CD4-positive, alpha-beta T cell (primary cell): ENCODE measurements around the gene MACROD2. TPM values are rescaled to one million over a fixed set of nuclear protein-coding genes. Genes with fewer than 3 reads are reported as not detected.
A peak's percentile ranks its signal among the peaks of the same experiment; 100 is the strongest.

Experiments
- ATAC-seq: fragments of 200-7000 bp; cut with Tn5 transposase; one replicate; pipeline ENCODE4 v1.10.0; 2022; ENCODE audit warnings: mild to moderate bottlenecking; ENCODE audit not compliant: poor library complexity
- CTCF ChIA-PET: fragments of 350-600 bp; sonication (Branson Sonifier 250); formaldehyde crosslinking; loops from one replicate; lab custom pipeline; 2021; ENCODE audit warnings: antibody characterized with exemption, inconsistent platforms; lab: Charles Lee
- POLR2A ChIA-PET: fragments of 350-600 bp; sonication (Branson Sonifier 250); formaldehyde crosslinking; loops from one replicate; lab custom pipeline; 2021; ENCODE audit warnings: antibody characterized with exemption, inconsistent platforms; lab: Charles Lee
- DNase-seq, 14 experiments: peaks; one replicate each; pipeline ENCODE4 v3.0.0-alpha.2; 2013 to 2020; ENCODE audit warnings: mixed read lengths in 2 of 14
- H3K27ac ChIP-seq, 2 donors: one replicate each; pipeline versions ENCODE4 v1.5.1 to v1.7.0; 2013; ENCODE audit warnings: low read length in 2 of 2, low read depth in 1 of 2, mild to moderate bottlenecking in 1 of 2
- H3K27me3 ChIP-seq, 2 experiments: 1 replicate in 1 of 2; 2 replicates in 1 of 2; pipeline versions ENCODE4 v1.6.1 to v1.7.0; 2013; ENCODE audit warnings: low read length in 2 of 2, control low read depth in 1 of 2, mild to moderate bottlenecking in 1 of 2, moderate library complexity in 1 of 2; ENCODE audit not compliant: insufficient read depth in 2 of 2, control insufficient read depth in 1 of 2
- H3K36me3 ChIP-seq: one replicate; pipeline ENCODE4 v1.6.1; 2013; ENCODE audit warnings: low read length, control low read depth; ENCODE audit not compliant: insufficient read depth
- H3K4me1 ChIP-seq: one replicate; pipeline ENCODE4 v1.6.1; 2013; ENCODE audit warnings: low read length, control low read depth; ENCODE audit not compliant: insufficient read depth
- H3K4me3 ChIP-seq: one replicate; pipeline ENCODE4 v1.5.1; 2013; ENCODE audit warnings: mild to moderate bottlenecking, low read length, moderate library complexity
- H3K9me3 ChIP-seq, 2 experiments: 1 replicate in 1 of 2; 2 replicates in 1 of 2; pipeline versions ENCODE4 v1.6.1 to v1.7.0; 2013; ENCODE audit warnings: low read length in 2 of 2, mild to moderate bottlenecking in 2 of 2, control low read depth in 1 of 2, moderate library complexity in 1 of 2; ENCODE audit not compliant: control insufficient read depth in 1 of 2, insufficient read depth in 1 of 2
- H3K27ac Mint-ChIP-seq: one replicate; pipeline ENCODE4 v1.8.0; 2020; ENCODE audit warnings: mixed read lengths
- H3K27me3 Mint-ChIP-seq: one replicate; pipeline ENCODE4 v1.8.0; 2021; ENCODE audit warnings: mixed read lengths
- H3K36me3 Mint-ChIP-seq: one replicate; pipeline ENCODE4 v1.8.0; 2021; ENCODE audit warnings: low read depth, mixed read lengths
- H3K4me1 Mint-ChIP-seq: one replicate; pipeline ENCODE4 v1.8.0; 2021; ENCODE audit warnings: low read depth, mixed read lengths
- H3K4me3 Mint-ChIP-seq: one replicate; pipeline ENCODE4 v1.8.0; 2020; ENCODE audit warnings: mild to moderate bottlenecking, mixed read lengths
- H3K9me3 Mint-ChIP-seq: one replicate; pipeline ENCODE4 v1.8.0; 2020; ENCODE audit warnings: mixed read lengths
- CTCF ChIP-seq: fragments of 200-600 bp; IDR thresholded peaks from one replicate; pipeline ENCODE4 v1.8.0; 2022; ENCODE audit warnings: antibody characterized with exemption, mild to moderate bottlenecking
- intact Hi-C, 2 experiments: fragments of 100-400 bp; cut with DNase I in 1 of 2; cut with micrococcal nuclease in 1 of 2; formaldehyde crosslinking; loops; one replicate each; pipeline versions ENCODE4 v1.15.1 to v1.9.0; 2023 to 2025; cut with DNase I, micrococcal nuclease
- total RNA-seq, 174 experiments: library from RNA in 2 of 174; stranded (reverse) in 2 of 174; gene quantifications; one replicate each; pipeline ENCODE4 v1.2.3 and lab custom pipeline; 2021 to 2026

Gene MACROD2
- total RNA-seq, 2 experiments from 2014 or later: not detected

GRCh38 chr20:15706719-15707118 is 1711.4 kb downstream of the MACROD2 start:
- no peak for DNase-seq
- Mint-ChIP-seq H3K36me3 (no peaks in the 10 kb centered on the region), H3K4me3 (no peak overlapping the region), H3K4me1 (no peaks in the 10 kb centered on the region), H3K9me3 (no peaks in the 10 kb centered on the region), H3K27ac (no peak overlapping the region), H3K27me3 (no peaks in the 10 kb centered on the region)
- H3K4me1 ChIP-seq: no peaks in the 10 kb centered on the region
- intact Hi-C loops: loop anchor here in 1 of 2 experiments (5.0 kb wide), 1 partner anchor 1056 kb away; no protein-coding TSS in a partner anchor
- no peak overlapping the region for H3K27ac ChIP-seq
- H3K36me3 ChIP-seq: no peaks in the 10 kb centered on the region
- ChIA-PET POLR2A (no interaction called here), CTCF (interaction anchor here (0.5 kb wide), 1 partner anchor 81 kb away, joined by 3 read pairs; no protein-coding TSS in a partner anchor)
- H3K9me3 ChIP-seq: no peaks in the 10 kb centered on the region
- no peak for ATAC-seq
- no peaks in the 10 kb centered on the region for H3K27me3 ChIP-seq
- H3K4me3 ChIP-seq: no peak overlapping the region
- no peak for TF ChIP-seq CTCF

- Mint-ChIP-seq H3K4me1 (no peaks in the 10 kb centered on the region), H3K9me3 (no peaks in the 10 kb centered on the region), H3K36me3 (no peaks in the 10 kb centered on the region), H3K27me3 (no peaks in the 10 kb centered on the region), H3K4me3 (no peak overlapping the region), H3K27ac (no peak overlapping the region)
- Histone ChIP-seq H3K9me3 (no peaks in the 10 kb centered on the region), H3K4me3 (no peak overlapping the region), H3K4me1 (no peaks in the 10 kb centered on the region), H3K36me3 (no peaks in the 10 kb centered on the region), H3K27ac (no peak overlapping the region), H3K27me3 (no peaks in the 10 kb centered on the region)
- CTCF ChIA-PET: no interaction called here
- intact Hi-C loops: loop anchor here in 1 of 2 experiments (5.0 kb wide), 1 partner anchor 1053 kb away; no protein-coding TSS in a partner anchor
- TF ChIP-seq CTCF: no peak
- ATAC-seq (no peak), DNase-seq (peak in 8 of 14 experiments; percentile 0 to 36 (median 4))
- POLR2A ChIA-PET: no interaction called here
These were observed 1713.8 kb downstream of the MACROD2 start for GRCh38 chr20:15708984-15709598.

GRCh38 chr20:15710636-15711035 is 1715.3 kb downstream of the MACROD2 start:
- ATAC-seq (no peak), DNase-seq (no peak)
- Histone ChIP-seq H3K36me3 (no peaks in the 10 kb centered on the region), H3K27ac (no peak overlapping the region), H3K4me1 (no peaks in the 10 kb centered on the region), H3K9me3 (no peaks in the 10 kb centered on the region), H3K27me3 (no peaks in the 10 kb centered on the region), H3K4me3 (no peak overlapping the region)
- H3K27me3 Mint-ChIP-seq: no peaks in the 10 kb centered on the region
- H3K27ac Mint-ChIP-seq: no peak overlapping the region
- H3K36me3 Mint-ChIP-seq: no peaks in the 10 kb centered on the region
- H3K4me1 Mint-ChIP-seq: no peaks in the 10 kb centered on the region
- no peaks in the 10 kb centered on the region for H3K9me3 Mint-ChIP-seq
- ChIA-PET CTCF (no interaction called here), POLR2A (no interaction called here)
- no peak overlapping the region for H3K4me3 Mint-ChIP-seq
- intact Hi-C loops: loop anchor here in 1 of 2 experiments (10.0 kb wide), 1 partner anchor 764 kb away; no protein-coding TSS in a partner anchor
- no peak for TF ChIP-seq CTCF
